ENCODE results near the gene CDC42SE2. TPM values are rescaled to one million over a fixed set of nuclear protein-coding genes. Genes with fewer than 3 reads are reported as not detected.
A peak's percentile ranks its signal among the peaks of the same experiment; 100 is the strongest.
"Not testable (repeated sequence)": the region's sequence is repeated elsewhere in the genome, so short reads cannot be mapped to it uniquely, and the experiment has no call there.

The CDC42SE2 gene
- total RNA-seq, 1 donor from 2014 or later: 41.2 TPM

DNA sequence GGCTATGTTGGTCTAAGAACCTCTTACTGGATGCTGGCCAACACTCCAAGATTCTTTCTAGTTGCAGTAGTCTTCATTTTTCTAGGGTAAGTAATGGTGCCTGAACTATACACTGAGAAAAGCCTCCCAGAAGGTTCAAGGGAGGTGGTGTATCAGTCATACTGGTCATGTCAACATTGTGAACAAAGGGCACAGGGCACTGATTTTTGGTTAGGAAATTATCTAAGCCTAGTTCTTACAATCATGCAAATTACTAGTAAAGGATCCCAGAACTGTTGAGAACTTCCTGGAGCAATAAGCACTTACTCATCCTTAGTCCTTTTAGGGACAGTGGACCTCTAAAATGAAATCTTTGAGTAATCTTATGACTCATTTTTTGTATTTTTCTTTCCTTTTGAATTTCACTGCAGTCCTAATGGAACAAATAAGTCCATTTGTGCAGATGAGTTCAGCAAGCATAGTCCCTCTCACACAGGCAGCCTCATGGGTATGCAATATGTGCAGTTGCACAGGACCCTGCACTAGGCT is 21.1 kb upstream of the CDC42SE2 start:
- no peaks in the 10 kb centered on the region for H3K36me3 ChIP-seq (ENCODE audit: control insufficient read depth, insufficient read depth, low read length)
- H3K4me3 ChIP-seq (ENCODE audit: low read depth, low read length): no peak overlapping the region
- TF ChIP-seq, protein P1, sequence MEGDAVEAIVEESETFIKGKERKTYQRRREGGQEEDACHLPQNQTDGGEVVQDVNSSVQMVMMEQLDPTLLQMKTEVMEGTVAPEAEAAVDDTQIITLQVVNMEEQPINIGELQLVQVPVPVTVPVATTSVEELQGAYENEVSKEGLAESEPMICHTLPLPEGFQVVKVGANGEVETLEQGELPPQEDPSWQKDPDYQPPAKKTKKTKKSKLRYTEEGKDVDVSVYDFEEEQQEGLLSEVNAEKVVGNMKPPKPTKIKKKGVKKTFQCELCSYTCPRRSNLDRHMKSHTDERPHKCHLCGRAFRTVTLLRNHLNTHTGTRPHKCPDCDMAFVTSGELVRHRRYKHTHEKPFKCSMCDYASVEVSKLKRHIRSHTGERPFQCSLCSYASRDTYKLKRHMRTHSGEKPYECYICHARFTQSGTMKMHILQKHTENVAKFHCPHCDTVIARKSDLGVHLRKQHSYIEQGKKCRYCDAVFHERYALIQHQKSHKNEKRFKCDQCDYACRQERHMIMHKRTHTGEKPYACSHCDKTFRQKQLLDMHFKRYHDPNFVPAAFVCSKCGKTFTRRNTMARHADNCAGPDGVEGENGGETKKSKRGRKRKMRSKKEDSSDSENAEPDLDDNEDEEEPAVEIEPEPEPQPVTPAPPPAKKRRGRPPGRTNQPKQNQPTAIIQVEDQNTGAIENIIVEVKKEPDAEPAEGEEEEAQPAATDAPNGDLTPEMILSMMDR (IDR thresholded peaks at IDR 0.05; ENCODE audit: insufficient read depth, low read length, poor library complexity, severe bottlenecking): no peak
- no peaks in the 10 kb centered on the region for H3K27me3 ChIP-seq (ENCODE audit: control insufficient read depth, insufficient read depth, low read length)
- peak; percentile 60 for DNase-seq (ENCODE audit: low read depth)

DNA sequence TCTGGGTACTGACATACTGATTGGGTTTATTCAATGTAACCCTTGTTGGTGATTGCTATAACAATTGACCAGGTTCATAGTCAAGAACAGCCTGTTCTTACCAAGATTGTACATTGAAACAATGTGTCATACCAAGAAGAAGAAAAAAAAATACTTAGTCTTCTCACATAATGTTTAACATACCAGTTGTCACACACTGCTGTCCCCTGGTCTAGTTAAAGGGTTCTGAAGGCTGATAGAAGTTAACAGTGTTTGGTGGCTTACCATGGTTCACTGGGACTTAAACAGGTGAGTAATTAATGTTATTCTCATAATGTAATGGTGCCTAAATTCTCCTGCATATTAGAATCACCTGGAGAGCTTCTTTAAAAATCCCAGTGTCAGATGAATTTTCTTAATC is 18.5 kb upstream of the CDC42SE2 start:
- H3K36me3 ChIP-seq (ENCODE audit: control insufficient read depth, insufficient read depth, low read length): no peaks in the 10 kb centered on the region
- TF ChIP-seq, protein P1 (IDR thresholded peaks at IDR 0.05; ENCODE audit: insufficient read depth, low read length, poor library complexity, severe bottlenecking): no peak

GRCh38 chr5:131245948-131246347 is 17.9 kb upstream of the CDC42SE2 start:
- no peaks in the 10 kb centered on the region for H3K36me3 ChIP-seq (ENCODE audit: control insufficient read depth, insufficient read depth, low read length)
- no peak for DNase-seq (ENCODE audit: low read depth)
- no peaks in the 10 kb centered on the region for H3K27me3 ChIP-seq (ENCODE audit: control insufficient read depth, insufficient read depth, low read length)
- TF ChIP-seq, protein P1 (IDR thresholded peaks at IDR 0.05; ENCODE audit: insufficient read depth, low read length, poor library complexity, severe bottlenecking): no peak
- no peak overlapping the region for H3K4me3 ChIP-seq (ENCODE audit: low read depth, low read length)

More for the DNA sequence above, 18.5 kb upstream of the CDC42SE2 start:
- Histone ChIP-seq H3K4me3 (ENCODE audit: low read depth, low read length) (no peak overlapping the region), H3K27me3 (ENCODE audit: control insufficient read depth, insufficient read depth, low read length) (no peaks in the 10 kb centered on the region)
- no peak for DNase-seq (ENCODE audit: low read depth)

GRCh38 chr5:131246504-131246903 is 17.3 kb upstream of the CDC42SE2 start:
- TF ChIP-seq, protein P1 (IDR thresholded peaks at IDR 0.05; ENCODE audit: insufficient read depth, low read length, poor library complexity, severe bottlenecking): no peak

DNA sequence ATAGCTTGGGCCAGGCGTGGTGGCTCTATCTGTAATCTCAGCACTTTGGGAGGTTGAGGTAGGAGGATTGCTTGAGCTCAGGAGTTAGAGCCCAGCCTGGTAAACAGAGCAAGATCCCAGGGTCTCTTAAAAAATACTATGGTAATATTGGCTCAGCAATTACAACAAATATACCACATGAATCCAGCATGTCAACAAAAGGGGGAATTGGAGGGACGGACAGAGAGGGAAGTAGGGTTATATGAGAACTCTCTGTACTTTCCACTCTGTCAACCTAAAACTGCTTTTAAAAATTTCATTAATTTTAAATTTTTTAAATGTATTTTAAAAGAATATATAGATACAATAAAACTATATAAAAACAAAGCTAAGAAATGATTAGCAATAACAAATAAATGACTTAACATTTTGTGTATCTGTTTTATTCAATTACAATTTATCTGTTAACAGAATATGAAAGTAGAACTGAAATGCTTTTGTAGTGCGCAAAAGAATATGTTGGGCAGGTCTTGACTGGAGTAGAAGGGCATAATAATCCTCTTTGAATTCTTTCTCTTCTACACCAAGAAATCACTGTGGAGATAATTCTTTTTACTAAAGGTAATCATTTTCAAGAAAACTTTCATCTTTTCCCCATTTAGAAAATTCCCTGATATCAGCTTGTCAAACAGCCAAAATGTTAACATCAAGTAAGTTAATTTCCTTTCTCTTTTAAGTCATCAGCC is 12.9 kb upstream of the CDC42SE2 start:
- H3K36me3 ChIP-seq (ENCODE audit: control insufficient read depth, insufficient read depth, low read length): no peaks in the 10 kb centered on the region
- no peak overlapping the region for H3K4me3 ChIP-seq (ENCODE audit: low read depth, low read length)
- no peak for DNase-seq (ENCODE audit: low read depth)
- no peaks in the 10 kb centered on the region for H3K27me3 ChIP-seq (ENCODE audit: control insufficient read depth, insufficient read depth, low read length)
- TF ChIP-seq, protein P1 (IDR thresholded peaks at IDR 0.05; ENCODE audit: insufficient read depth, low read length, poor library complexity, severe bottlenecking): no peak

More at GRCh38 chr5:131246504-131246903, 17.3 kb upstream of the CDC42SE2 start:
- H3K27me3 ChIP-seq (ENCODE audit: control insufficient read depth, insufficient read depth, low read length): no peaks in the 10 kb centered on the region
- no peak for DNase-seq (ENCODE audit: low read depth)
- H3K4me3 ChIP-seq (ENCODE audit: low read depth, low read length): no peak overlapping the region
- no peaks in the 10 kb centered on the region for H3K36me3 ChIP-seq (ENCODE audit: control insufficient read depth, insufficient read depth, low read length)

- no peaks in the 10 kb centered on the region for H3K27me3 ChIP-seq (ENCODE audit: control insufficient read depth, insufficient read depth, low read length)
- TF ChIP-seq, protein P1 (IDR thresholded peaks at IDR 0.05; ENCODE audit: insufficient read depth, low read length, poor library complexity, severe bottlenecking): no peak
- DNase-seq (ENCODE audit: low read depth): no peak
- no peak overlapping the region for H3K4me3 ChIP-seq (ENCODE audit: low read depth, low read length)
- no peaks in the 10 kb centered on the region for H3K36me3 ChIP-seq (ENCODE audit: control insufficient read depth, insufficient read depth, low read length)
Observed at GRCh38 chr5:131252824-131253171, 11.1 kb upstream of the CDC42SE2 start.

- not testable (repeated sequence) for H3K27me3 ChIP-seq (ENCODE audit: control insufficient read depth, insufficient read depth, low read length); H3K36me3 ChIP-seq (ENCODE audit: control insufficient read depth, insufficient read depth, low read length); H3K4me3 ChIP-seq (ENCODE audit: low read depth, low read length); DNase-seq (ENCODE audit: low read depth)
Observed at GRCh38 chr5:131254025-131254424, 9.8 kb upstream of the CDC42SE2 start.

Data from kidney epithelial cell (primary cell).